Prostate gland (tissue), 2 donors: Measurements from ENCODE around the gene SCCPDH. TPM values are rescaled to one million over a fixed set of nuclear protein-coding genes. Genes with fewer than 3 reads are reported as not detected.

Source experiments
- DNase-seq: peaks from one replicate; pipeline ENCODE4 v3.0.0-alpha.2; 2019; ENCODE audit warnings: low spot score
- H3K27ac ChIP-seq, 2 donors: fragments of 200-600 bp; sonication (generic); 2 replicates each; pipeline ENCODE4 v1.5.1; 2017 to 2019
- H3K27me3 ChIP-seq: fragments of 200-600 bp; sonication (generic); replicated peaks from 2 replicates; pipeline ENCODE4 v1.5.1; 2019; ENCODE audit not compliant: insufficient read depth
- H3K36me3 ChIP-seq, 2 donors: fragments of 200-600 bp; sonication (generic); 1 replicate in 1 of 2; 2 replicates in 1 of 2; pipeline versions ENCODE4 v1.5.1 to v1.8.1; 2017 to 2019
- H3K4me1 ChIP-seq: fragments of 200-600 bp; sonication (generic); replicated peaks from 2 replicates; pipeline ENCODE4 v1.5.1; 2019
- H3K4me3 ChIP-seq, 2 donors: fragments of 200-600 bp; sonication (generic); 2 replicates each; pipeline ENCODE4 v1.5.1; 2017 to 2019
- H3K9me3 ChIP-seq: fragments of 200-600 bp; sonication (generic); 2 replicates; pipeline ENCODE4 v1.5.1; 2017
- CTCF ChIP-seq, 4 experiments: fragments of 200-600 bp in 2 of 4; fragments of 450-650 bp in 2 of 4; sonication (generic) in 2 of 4; IDR thresholded peaks; 1 replicate in 3 of 4; 2 replicates in 1 of 4; pipeline ENCODE4 v1.5.1; 2016 to 2019; ENCODE audit warnings: antibody characterized with exemption in 4 of 4, mild to moderate bottlenecking in 2 of 4, moderate library complexity in 2 of 4
- POLR2A ChIP-seq: fragments of 450-650 bp; IDR thresholded peaks from one replicate; pipeline ENCODE4 v1.6.1; 2016; ENCODE audit warnings: antibody characterized with exemption, mild to moderate bottlenecking
- POLR2AphosphoS5 ChIP-seq: sonication (generic); formaldehyde crosslinking; IDR thresholded peaks from one replicate; pipeline ENCODE4 v1.6.1; 2017; ENCODE audit warnings: antibody characterized with exemption
- WGBS: methylation state at CpG from one replicate; pipeline ENCODE4 v1.1.5; 2018; 5-methylcytosine and 5-hydroxymethylcytosine counted together
- intact Hi-C: fragments of 100-400 bp; cut with DNase I; formaldehyde crosslinking; loops from one replicate; pipeline ENCODE4 v1.14.2; 2022
- total RNA-seq, 2 donors: library from RNA; depleted of rRNA; stranded (reverse); fragments of >200 nt; gene quantifications; one replicate each; pipeline ENCODE4 v1.1.0, GENCODE V29; 2016

Gene SCCPDH
- total RNA-seq, 2 donors from 2014 or later = 49.6 to 67.4 TPM

- WGBS = 72% methylated on average over 8 of the region's 8 CpGs
- no peaks in the 10 kb centered on the region for H3K9me3 ChIP-seq
- TF ChIP-seq POLR2A = no peak
- no peak for TF ChIP-seq CTCF (IDR thresholded peaks at IDR 0.05)
- no peak for TF ChIP-seq POLR2AphosphoS5
- no peak for DNase-seq
- H3K4me1 ChIP-seq = no peaks in the 10 kb centered on the region
- H3K27me3 ChIP-seq = no peaks in the 10 kb centered on the region
- no peak overlapping the region for H3K27ac ChIP-seq
- no peak overlapping the region for H3K4me3 ChIP-seq
- intact Hi-C loops = no loop called here
- no peaks in the 10 kb centered on the region for H3K36me3 ChIP-seq
These were observed 44.0 kb upstream of the SCCPDH start for GRCh38 chr1:246680190-246680589.

DNA sequence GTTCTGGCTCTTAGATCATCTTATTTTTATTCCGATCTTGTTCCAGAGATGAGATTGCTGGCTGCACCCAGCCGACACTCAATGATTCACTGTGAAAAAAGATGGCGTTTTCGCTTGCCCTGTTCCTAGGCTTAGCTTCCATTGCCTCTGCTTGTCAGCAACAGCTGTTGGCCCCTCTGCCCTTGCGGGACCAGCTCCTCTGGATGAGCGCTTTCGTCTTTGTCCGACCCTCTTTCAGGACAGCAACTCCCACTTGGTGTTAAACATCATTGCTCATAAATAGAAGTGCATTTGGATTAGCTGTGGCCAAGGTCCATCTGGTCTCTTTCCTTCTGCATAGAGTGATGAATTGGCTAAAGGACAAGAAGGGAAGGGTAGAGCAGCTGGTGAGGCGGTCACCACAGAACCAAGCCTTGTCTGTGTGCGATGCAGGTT lies 43.5 kb upstream of the SCCPDH start:
- intact Hi-C loops = no loop called here

GRCh38 chr1:246681900-246682895 lies 42.0 kb upstream of the SCCPDH start:
- H3K36me3 ChIP-seq = no peaks in the 10 kb centered on the region
- no peak overlapping the region for H3K27ac ChIP-seq
- no peaks in the 10 kb centered on the region for H3K27me3 ChIP-seq
- 64% methylated on average over 15 of the region's 15 CpGs for WGBS
- no peak for DNase-seq
- no peaks in the 10 kb centered on the region for H3K4me1 ChIP-seq
- H3K9me3 ChIP-seq = no peaks in the 10 kb centered on the region
- TF ChIP-seq POLR2A (no peak), POLR2AphosphoS5 (no peak)
- H3K4me3 ChIP-seq = no peak overlapping the region
- intact Hi-C loops = no loop called here

More for the DNA sequence above, 43.5 kb upstream of the SCCPDH start:
- Histone ChIP-seq H3K27me3 (no peaks in the 10 kb centered on the region), H3K27ac (no peak overlapping the region), H3K9me3 (no peaks in the 10 kb centered on the region), H3K4me1 (no peaks in the 10 kb centered on the region), H3K36me3 (no peaks in the 10 kb centered on the region), H3K4me3 (no peak overlapping the region)
- TF ChIP-seq CTCF (IDR thresholded peaks at IDR 0.05) = no peak
- no peak for TF ChIP-seq POLR2AphosphoS5
- TF ChIP-seq POLR2A = no peak
- no peak for DNase-seq
- 70% methylated on average over 10 of the region's 10 CpGs for WGBS

DNA sequence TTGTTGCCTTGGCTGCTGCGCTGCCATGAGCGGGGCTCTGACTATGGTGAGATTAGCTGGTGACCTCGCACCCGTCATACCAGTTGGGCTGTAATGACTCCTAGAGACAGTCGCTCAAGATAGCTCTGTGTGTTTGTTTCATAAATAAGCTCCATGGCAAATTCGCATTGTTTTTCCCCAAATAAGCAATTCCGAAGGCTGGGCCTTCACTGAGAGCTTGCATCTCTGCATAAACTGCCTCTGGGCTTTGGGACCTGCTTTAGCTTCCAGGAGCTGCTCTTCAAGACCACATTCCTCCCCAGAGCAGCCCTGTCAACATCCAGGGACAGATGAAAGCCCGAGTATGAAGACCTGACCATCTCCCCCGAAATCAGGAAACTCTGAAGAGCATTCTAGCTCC lies 40.7 kb upstream of the SCCPDH start:
- Histone ChIP-seq H3K4me3 (no peak overlapping the region), H3K36me3 (no peaks in the 10 kb centered on the region), H3K9me3 (no peaks in the 10 kb centered on the region), H3K4me1 (no peaks in the 10 kb centered on the region), H3K27me3 (no peaks in the 10 kb centered on the region), H3K27ac (no peak overlapping the region)
- DNase-seq = no peak
- WGBS = 91% methylated on average over 9 of the region's 9 CpGs
- TF ChIP-seq POLR2A (no peak), CTCF (IDR thresholded peaks at IDR 0.05) (no peak), POLR2AphosphoS5 (no peak)
- intact Hi-C loops = no loop called here

- intact Hi-C loops = loop anchor here (5.0 kb wide), 2 partner anchors 65 to 120 kb away; partner anchors contain the start of genes CNST and TFB2M
- Histone ChIP-seq H3K4me1 (no peaks in the 10 kb centered on the region), H3K4me3 (no peak overlapping the region), H3K27ac (no peak overlapping the region), H3K36me3 (no peaks in the 10 kb centered on the region), H3K9me3 (no peaks in the 10 kb centered on the region), H3K27me3 (no peaks in the 10 kb centered on the region)
- WGBS = 92% methylated on average over 14 of the region's 14 CpGs
- no peak for DNase-seq
- TF ChIP-seq CTCF (IDR thresholded peaks at IDR 0.05) (no peak), POLR2AphosphoS5 (no peak), POLR2A (no peak)
These were observed 37.2 kb upstream of the SCCPDH start for GRCh38 chr1:246687002-246687401.
